Tibial artery (tissue), 4 donors: Measurements from ENCODE around the gene LTO1.
A peak's percentile ranks its signal among the peaks of the same experiment; 100 is the strongest.
"Not testable (repeated sequence)": the region's sequence is repeated elsewhere in the genome, so short reads cannot be mapped to it uniquely, and the experiment has no call there.

Experiments used
- DNase-seq, 2 donors: peaks; one replicate each; pipeline ENCODE4 v3.0.0-alpha.2; 2019
- H3K27ac ChIP-seq, 2 donors: fragments of 200-600 bp; sonication (generic) in 1 of 2; 1 replicate in 1 of 2; 2 replicates in 1 of 2; pipeline ENCODE4 v1.5.1; 2018 to 2019; ENCODE audit warnings: mild to moderate bottlenecking in 1 of 2
- H3K27me3 ChIP-seq, 2 donors: fragments of 200-600 bp; sonication (generic) in 1 of 2; one replicate each; pipeline versions ENCODE4 v1.5.1 to v1.6.0; 2016 to 2019
- H3K36me3 ChIP-seq, 3 donors: fragments of 200-600 bp; sonication (generic) in 2 of 3; one replicate each; pipeline ENCODE4 v1.5.1; 2016 to 2019; ENCODE audit warnings: mild to moderate bottlenecking in 2 of 3
- H3K4me1 ChIP-seq, 4 donors: fragments of 200-600 bp; sonication (generic) in 2 of 4; 1 replicate in 3 of 4; 2 replicates in 1 of 4; pipeline ENCODE4 v1.5.1; 2016 to 2019
- H3K4me3 ChIP-seq, 2 donors: fragments of 200-600 bp; sonication (generic) in 1 of 2; 1 replicate in 1 of 2; 2 replicates in 1 of 2; pipeline ENCODE4 v1.5.1; 2018 to 2019; ENCODE audit warnings: mild to moderate bottlenecking in 2 of 2
- H3K9me3 ChIP-seq, 3 donors: fragments of 200-600 bp; sonication (generic) in 1 of 3; one replicate each; pipeline ENCODE4 v1.5.1; 2016 to 2019
- CTCF ChIP-seq, 2 experiments: fragments of 200-600 bp in 1 of 2; fragments of 450-650 bp in 1 of 2; IDR thresholded peaks; one replicate each; pipeline ENCODE4 v1.5.1; 2017 to 2019; ENCODE audit warnings: antibody characterized with exemption in 2 of 2, mild to moderate bottlenecking in 1 of 2, moderate library complexity in 1 of 2
- intact Hi-C: fragments of 100-400 bp; cut with DNase I; formaldehyde crosslinking; loops from one replicate; pipeline ENCODE4 v1.15.0; 2023; ENCODE audit warnings: low total_unique reads

Gene LTO1

DNA sequence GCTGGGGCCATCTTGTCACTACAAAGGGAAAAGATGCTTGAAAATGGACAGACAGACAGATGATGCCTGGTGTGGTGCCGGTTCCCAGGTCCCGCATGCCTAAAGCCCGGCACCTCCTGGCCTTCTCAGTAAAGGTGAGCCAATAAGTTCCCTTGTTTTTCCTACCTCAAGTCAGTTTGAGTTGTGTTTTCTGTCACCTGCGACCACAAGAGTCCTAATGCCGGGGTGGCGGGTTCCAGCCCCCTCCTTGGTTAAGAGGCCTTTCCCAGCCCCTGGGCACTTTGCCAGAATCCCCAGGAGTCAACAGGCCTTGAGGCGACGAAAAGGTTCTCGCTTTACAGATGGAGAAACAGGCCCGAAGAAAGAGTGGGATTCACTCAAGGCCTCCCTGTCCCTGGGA lies 19.6 kb upstream of the LTO1 start:
- no peaks in the 10 kb centered on the region for H3K4me1 ChIP-seq
- no peaks in the 10 kb centered on the region for H3K36me3 ChIP-seq
- TF ChIP-seq CTCF (IDR thresholded peaks at IDR 0.05): no peak
- no peak overlapping the region for H3K4me3 ChIP-seq
- H3K27me3 ChIP-seq: peaks cover 0 to 72% of the 10 kb centered on the region in 2 donors
- intact Hi-C loops: no loop called here
- H3K9me3 ChIP-seq: peaks cover 0 to 7% (median 0%) of the 10 kb centered on the region in 3 donors
- DNase-seq: peak in 1 of 2 donors; percentile 55
- no peak overlapping the region for H3K27ac ChIP-seq

- Histone ChIP-seq H3K27ac (no peak overlapping the region), H3K36me3 (no peaks in the 10 kb centered on the region), H3K4me1 (no peaks in the 10 kb centered on the region), H3K4me3 (no peak overlapping the region), H3K27me3 (peaks cover 0 to 49% of the 10 kb centered on the region in 2 donors), H3K9me3 (peaks cover 0 to 7% (median 0%) of the 10 kb centered on the region in 3 donors)
- TF ChIP-seq CTCF (IDR thresholded peaks at IDR 0.05): no peak
- intact Hi-C loops: no loop called here
- DNase-seq: no peak
These were observed 17.3 kb upstream of the LTO1 start for GRCh38 chr11:69692422-69692821.

DNA sequence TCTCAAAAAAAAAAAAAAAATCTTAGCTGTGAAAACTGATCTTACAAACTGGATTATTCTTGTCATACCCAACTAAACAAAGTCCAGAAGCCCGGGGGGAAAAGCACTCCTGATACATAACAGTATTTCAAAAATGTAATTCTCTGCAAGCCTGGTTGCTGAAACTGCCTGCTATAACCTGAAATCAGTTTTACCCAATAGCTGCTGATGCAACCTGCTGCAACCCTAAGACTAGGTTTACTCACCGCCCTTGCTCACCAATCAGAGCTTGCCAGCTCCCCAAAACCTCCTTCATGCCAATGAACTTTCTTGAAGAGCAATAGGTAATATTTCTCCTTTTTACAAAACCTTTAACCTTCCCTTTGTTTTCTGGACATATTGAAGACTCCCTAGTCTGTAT lies 16.3 kb upstream of the LTO1 start:
- no peak overlapping the region for H3K4me3 ChIP-seq
- no peak overlapping the region for H3K27ac ChIP-seq
- no peak for DNase-seq
- H3K36me3 ChIP-seq: no peaks in the 10 kb centered on the region
- H3K9me3 ChIP-seq: peaks cover 0 to 7% (median 0%) of the 10 kb centered on the region in 3 donors
- no peaks in the 10 kb centered on the region for H3K4me1 ChIP-seq
- intact Hi-C loops: no loop called here
- peaks cover 0 to 46% of the 10 kb centered on the region in 2 donors for H3K27me3 ChIP-seq
- TF ChIP-seq CTCF (IDR thresholded peaks at IDR 0.05): no peak

- no peak for TF ChIP-seq CTCF (IDR thresholded peaks at IDR 0.05)
- Histone ChIP-seq H3K36me3 (no peaks in the 10 kb centered on the region), H3K27ac (no peak overlapping the region), H3K4me1 (peaks cover 0 to 8% (median 2%) of the 10 kb centered on the region in 4 donors), H3K4me3 (no peak overlapping the region), H3K9me3 (peaks cover 0 to 7% (median 0%) of the 10 kb centered on the region in 3 donors), H3K27me3 (peaks cover 0 to 38% of the 10 kb centered on the region in 2 donors)
- intact Hi-C loops: no loop called here
- peak in 1 of 2 donors; percentile 1 for DNase-seq
These were observed 14.5 kb upstream of the LTO1 start for GRCh38 chr11:69689484-69690319.

- DNase-seq: peak in 1 of 2 donors; percentile 9
- H3K36me3 ChIP-seq, H3K4me1 ChIP-seq, H3K4me3 ChIP-seq, H3K27ac ChIP-seq, H3K9me3 ChIP-seq: not testable (repeated sequence)
- peaks cover 0 to 27% of the 10 kb centered on the region in 2 donors for H3K27me3 ChIP-seq
- intact Hi-C loops: loop anchor here (2.0 kb wide), 1 partner anchor 507 kb away; no protein-coding TSS in a partner anchor
These were observed 13.0 kb upstream of the LTO1 start for GRCh38 chr11:69687969-69688771.

- no peak for DNase-seq
- Histone ChIP-seq H3K27me3 (peaks cover 0 to 26% of the 10 kb centered on the region in 2 donors), H3K36me3 (no peaks in the 10 kb centered on the region), H3K4me1 (peaks cover 0 to 8% (median 2%) of the 10 kb centered on the region in 4 donors), H3K27ac (no peak overlapping the region), H3K4me3 (no peak overlapping the region), H3K9me3 (no peaks in the 10 kb centered on the region)
- intact Hi-C loops: loop anchor here (2.0 kb wide), 1 partner anchor 508 kb away; no protein-coding TSS in a partner anchor
- TF ChIP-seq CTCF (IDR thresholded peaks at IDR 0.05): no peak
These were observed 11.7 kb upstream of the LTO1 start for GRCh38 chr11:69686856-69687255.
